T-cell (primary cell): Measurements from ENCODE around the gene SPCS1. TPM values are rescaled to one million over a fixed set of nuclear protein-coding genes. Genes with fewer than 3 reads are reported as not detected.
A peak's percentile ranks its signal among the peaks of the same experiment; 100 is the strongest.

Experiments used
- ATAC-seq, 4 experiments: fragments of 200-7000 bp in 3 of 4; fragments of 150-1000 bp in 1 of 4; cut with Tn5 transposase; replicated peaks in 1 of 4; 1 replicate in 3 of 4; 2 replicates in 1 of 4; pipeline ENCODE4 v1.10.0; 2021; ENCODE audit warnings: moderate library complexity in 3 of 4, mild to moderate bottlenecking in 2 of 4, moderate number of reproducible peaks in 1 of 4
- CTCF ChIA-PET, 2 donors: fragments of 300-600 bp; sonication (Branson Sonifier 250); formaldehyde crosslinking; loops; one replicate each; lab custom pipeline; 2022; ENCODE audit warnings: antibody characterized with exemption in 2 of 2; lab: Charles Lee
- POLR2A ChIA-PET, 2 donors: fragments of 300-600 bp; sonication (Branson Sonifier 250); formaldehyde crosslinking; loops; one replicate each; lab custom pipeline; 2022; ENCODE audit warnings: antibody characterized with exemption in 2 of 2; lab: Charles Lee
- DNase-seq, 35 experiments: peaks; one replicate each; pipeline versions ENCODE4 v3.0.0 to v3.0.0-alpha.2; 2013 to 2023
- H3K27ac ChIP-seq: one replicate; pipeline ENCODE4 v1.5.1; 2013; ENCODE audit warnings: low read length
- H3K27me3 ChIP-seq, 2 experiments: replicated peaks in 1 of 2; 1 replicate in 1 of 2; 2 replicates in 1 of 2; pipeline versions ENCODE4 v1.6.1 to v1.7.0; 2013; ENCODE audit warnings: low read length in 1 of 2, mixed read lengths in 1 of 2; ENCODE audit not compliant: control insufficient read depth in 2 of 2, insufficient read depth in 2 of 2; ENCODE audit errors: extremely low read depth in 1 of 2
- H3K36me3 ChIP-seq, 2 donors: 1 replicate in 1 of 2; 2 replicates in 1 of 2; pipeline versions ENCODE4 v1.6.1 to v1.7.0; 2013; ENCODE audit warnings: low read length in 1 of 2; ENCODE audit not compliant: control insufficient read depth in 2 of 2, insufficient read depth in 1 of 2; ENCODE audit errors: extremely low read depth in 1 of 2
- H3K4me1 ChIP-seq, 2 experiments: 1 replicate in 1 of 2; 2 replicates in 1 of 2; pipeline versions ENCODE4 v1.6.1 to v1.7.0; 2013; ENCODE audit warnings: low read length in 2 of 2, mixed read lengths in 1 of 2; ENCODE audit not compliant: insufficient read depth in 2 of 2, control insufficient read depth in 1 of 2; ENCODE audit errors: extremely low read depth in 1 of 2
- H3K4me3 ChIP-seq, 2 donors: 1 replicate in 1 of 2; 2 replicates in 1 of 2; pipeline versions ENCODE4 v1.5.1 to v1.7.0; 2013; ENCODE audit warnings: mild to moderate bottlenecking in 2 of 2, low read length in 1 of 2, moderate library complexity in 1 of 2; ENCODE audit not compliant: control insufficient read depth in 1 of 2; ENCODE audit errors: extremely low read depth in 1 of 2
- H3K9me3 ChIP-seq: 2 replicates; pipeline ENCODE4 v1.7.0; 2013
- H3K27ac Mint-ChIP-seq, 2 donors: one replicate each; pipeline ENCODE4 v1.8.0; 2020 to 2021; ENCODE audit warnings: mild to moderate bottlenecking in 2 of 2, mixed read lengths in 2 of 2
- H3K27me3 Mint-ChIP-seq, 2 donors: one replicate each; pipeline ENCODE4 v1.8.0; 2021 to 2022; ENCODE audit warnings: mixed read lengths in 2 of 2
- H3K36me3 Mint-ChIP-seq: one replicate; pipeline ENCODE4 v1.8.0; 2021; ENCODE audit warnings: mixed read lengths
- H3K4me1 Mint-ChIP-seq, 3 donors: one replicate each; pipeline ENCODE4 v1.8.0; 2020 to 2022; ENCODE audit warnings: mixed read lengths in 3 of 3, mild to moderate bottlenecking in 1 of 3
- H3K4me3 Mint-ChIP-seq, 3 donors: one replicate each; pipeline ENCODE4 v1.8.0; 2020 to 2022; ENCODE audit warnings: mild to moderate bottlenecking in 3 of 3, mixed read lengths in 3 of 3, moderate library complexity in 3 of 3
- H3K9me3 Mint-ChIP-seq, 3 donors: one replicate each; pipeline ENCODE4 v1.8.0; 2020 to 2022; ENCODE audit warnings: mixed read lengths in 3 of 3
- WGBS: methylation state at CpG from one replicate; pipeline ENCODE4 v1.1.5; 2013; ENCODE audit warnings: missing lambda C conversion rate; ENCODE audit not compliant: insufficient coverage; 5-methylcytosine and 5-hydroxymethylcytosine counted together
- total RNA-seq, 35 experiments: library from RNA in 6 of 35; stranded (reverse) in 6 of 35; fragments of 120-200 nt in 1 of 35; gene quantifications; one replicate each; pipeline versions ENCODE4 v1.2.1 to v1.2.4 and lab custom pipeline; 2013 to 2026

The SPCS1 gene
- total RNA-seq = 10 to 100 TPM; 61.8 to 85.8 (median 81.3) TPM
- 73.9 TPM for total RNA-seq (2013)
- 43.6 to 118 (median 56.7) reads per million in 29 experiments for total RNA-seq (lab: John Stamatoyannopoulos, UW)

DNA sequence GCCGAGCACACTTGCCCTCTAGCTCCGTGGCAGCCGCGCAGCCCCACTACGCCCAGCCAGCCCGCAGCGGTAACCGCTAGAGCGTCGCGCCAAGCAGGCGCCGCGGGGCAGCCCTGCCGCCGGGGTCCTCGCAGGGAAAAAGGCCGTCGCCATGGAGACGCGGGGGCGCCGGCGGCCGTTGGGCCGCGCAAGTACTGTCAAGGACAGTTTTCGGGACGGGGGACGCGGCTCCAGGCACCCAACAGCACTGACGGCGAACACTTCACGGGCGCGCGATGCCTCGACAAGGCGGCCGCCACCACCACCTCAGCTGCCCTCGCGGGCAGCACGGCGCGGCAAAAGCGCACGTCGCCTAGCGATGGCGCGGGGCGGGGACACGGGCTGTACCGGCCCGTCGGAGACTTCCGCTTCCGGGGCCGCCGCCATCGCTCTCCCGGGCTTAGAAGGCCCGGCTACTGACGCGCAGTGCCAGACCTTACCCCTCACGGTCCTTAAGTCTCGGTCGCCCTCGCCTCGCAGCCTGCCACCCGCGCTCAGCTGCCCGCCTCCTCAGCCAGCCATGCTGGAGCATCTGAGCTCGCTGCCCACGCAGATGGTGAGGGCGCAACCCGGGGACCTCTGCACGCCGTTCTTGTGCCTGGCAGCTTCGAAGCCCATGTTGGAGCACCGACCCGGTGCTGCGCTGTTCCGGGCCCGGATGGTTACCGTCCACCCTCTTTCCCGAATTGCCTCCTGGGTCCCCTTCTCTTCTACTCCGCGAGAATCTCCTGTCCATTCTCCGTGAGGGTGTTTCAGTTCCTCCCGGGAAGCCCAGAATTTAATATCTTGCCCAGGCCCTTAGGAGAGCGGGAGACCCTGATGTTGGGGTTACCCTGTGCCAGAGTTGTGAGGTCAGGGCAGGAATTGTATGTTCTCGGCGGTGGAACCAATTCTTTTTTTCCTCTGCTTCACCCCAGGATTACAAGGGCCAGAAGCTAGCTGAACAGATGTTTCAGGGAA lies at the start of gene SPCS1, which contains the start of gene GLT8D1:
TSS of gene SPCS1 (plus strand) at position 419 of the 999 bp plus-strand sequence. CDS start at position 560, 141 bp downstream.
TSS of gene GLT8D1 (minus strand) at position 104 of the 999 bp plus-strand sequence. CDS start 5,331 bp downstream, outside the sequence.
- ChIA-PET POLR2A (interaction anchor here (0.9 to 1.2 kb wide), 2 partner anchors 17 to 20 kb away, joined by 3 to 4 read pairs; partner anchors contain the start of gene GNL3 (in 1 of the 2)), CTCF (no interaction called here)
- DNase-seq (peak; percentile 71 to 93 (median 82)), ATAC-seq (peak; percentile 92)
- H3K27me3 Mint-ChIP-seq = no peaks in the 10 kb centered on the region
- Histone ChIP-seq H3K4me3 (peak within 1 kb of the TSS; percentile 92 to 96), H3K9me3 (no peaks in the 10 kb centered on the region), H3K27me3 (no peaks in the 10 kb centered on the region), H3K36me3 (peaks cover 0 to 22% of the 10 kb centered on the region in 2 donors), H3K4me1 (peaks cover 19 to 34% of the 10 kb centered on the region in 2 experiments), H3K27ac (peak within 1 kb of the TSS; percentile 76)
- peak within 1 kb of the TSS; percentile 91 to 95 for H3K27ac Mint-ChIP-seq
- WGBS = under 1% methylated on average over 85 of the region's 94 CpGs
- peak within 1 kb of the TSS; percentile 91 to 96 (median 92) for H3K4me3 Mint-ChIP-seq
- H3K9me3 Mint-ChIP-seq = no peaks in the 10 kb centered on the region
- H3K36me3 Mint-ChIP-seq = peaks cover 10% of the 10 kb centered on the region
- peaks cover 18 to 39% (median 39%) of the 10 kb centered on the region in 3 donors for H3K4me1 Mint-ChIP-seq

DNA sequence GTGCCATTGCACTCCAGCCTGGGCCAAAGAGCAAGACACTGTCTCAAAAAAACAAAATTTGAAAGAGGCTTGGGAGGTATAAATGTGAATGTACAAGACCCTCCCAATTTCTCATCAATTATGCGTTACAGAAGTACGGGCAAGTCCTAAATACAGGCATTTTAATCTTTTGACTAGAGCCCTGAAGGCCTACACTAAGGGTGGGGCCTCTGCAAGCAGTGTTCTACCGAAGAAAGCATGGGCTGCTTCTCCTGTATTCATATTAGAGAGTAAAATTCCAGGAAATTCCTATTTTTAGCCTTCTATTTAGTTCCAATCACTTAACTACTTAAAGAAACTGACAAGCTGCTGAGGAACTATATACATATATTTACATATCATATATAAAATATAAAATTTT lies 45.9 kb upstream of the SPCS1 start:
- no peaks in the 10 kb centered on the region for H3K9me3 ChIP-seq
- Mint-ChIP-seq H3K27me3 (no peaks in the 10 kb centered on the region), H3K36me3 (peaks cover 44% of the 10 kb centered on the region), H3K9me3 (no peaks in the 10 kb centered on the region), H3K4me3 (no peak overlapping the region), H3K27ac (no peak overlapping the region), H3K4me1 (peaks cover 0 to 10% (median 0%) of the 10 kb centered on the region in 3 donors)
- no peaks in the 10 kb centered on the region for H3K4me1 ChIP-seq
- ChIA-PET POLR2A (interaction anchor here in 1 of 2 donors (0.7 kb wide), 1 partner anchor 23 kb away, joined by 3 read pairs; no protein-coding TSS in a partner anchor), CTCF (no interaction called here)
- H3K36me3 ChIP-seq = peaks cover 0 to 68% of the 10 kb centered on the region in 2 donors
- WGBS = no CpG with 5 or more reads among the region's 3 CpGs
- H3K27ac ChIP-seq = no peak overlapping the region
- H3K4me3 ChIP-seq = no peak overlapping the region
- no peaks in the 10 kb centered on the region for H3K27me3 ChIP-seq
- no peak for DNase-seq
- ATAC-seq = no peak

DNA sequence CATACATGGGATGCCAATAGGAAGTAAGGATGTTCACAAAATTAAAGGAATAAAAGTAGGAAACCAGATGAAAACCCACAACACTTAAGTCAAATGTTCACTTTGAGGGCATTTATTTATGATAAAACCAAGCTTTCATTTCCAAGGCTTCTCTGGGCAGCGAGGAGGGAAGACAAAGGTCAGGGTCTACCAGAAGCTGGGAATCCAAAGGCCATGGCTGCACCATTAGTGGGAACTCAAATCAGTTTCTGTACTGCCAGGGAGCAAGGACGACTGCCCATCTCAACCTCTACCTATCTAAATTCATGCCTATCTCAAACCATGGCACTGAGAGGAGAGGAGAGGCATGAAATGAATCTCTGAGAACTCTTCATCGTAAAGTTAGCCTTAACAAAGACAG lies 42.8 kb upstream of the SPCS1 start:
- H3K27me3 Mint-ChIP-seq = no peaks in the 10 kb centered on the region
- DNase-seq (no peak), ATAC-seq (no peak)
- H3K4me1 ChIP-seq = no peaks in the 10 kb centered on the region
- H3K36me3 ChIP-seq = peaks cover 0 to 60% of the 10 kb centered on the region in 2 donors
- H3K27ac ChIP-seq = no peak overlapping the region
- ChIA-PET CTCF (no interaction called here), POLR2A (interaction anchor here in 1 of 2 donors (0.7 kb wide), 1 partner anchor 8 kb away, joined by 4 read pairs; no protein-coding TSS in a partner anchor)
- no peaks in the 10 kb centered on the region for H3K9me3 Mint-ChIP-seq
- H3K4me3 ChIP-seq = no peak overlapping the region
- H3K9me3 ChIP-seq = no peaks in the 10 kb centered on the region
- H3K36me3 Mint-ChIP-seq = peaks cover 38% of the 10 kb centered on the region
- no peak overlapping the region for H3K4me3 Mint-ChIP-seq
- no peak overlapping the region for H3K27ac Mint-ChIP-seq
- 100% methylated on average over 1 of the region's 3 CpGs for WGBS
- peaks cover 0 to 10% (median 3%) of the 10 kb centered on the region in 3 donors for H3K4me1 Mint-ChIP-seq
- H3K27me3 ChIP-seq = no peaks in the 10 kb centered on the region

DNA sequence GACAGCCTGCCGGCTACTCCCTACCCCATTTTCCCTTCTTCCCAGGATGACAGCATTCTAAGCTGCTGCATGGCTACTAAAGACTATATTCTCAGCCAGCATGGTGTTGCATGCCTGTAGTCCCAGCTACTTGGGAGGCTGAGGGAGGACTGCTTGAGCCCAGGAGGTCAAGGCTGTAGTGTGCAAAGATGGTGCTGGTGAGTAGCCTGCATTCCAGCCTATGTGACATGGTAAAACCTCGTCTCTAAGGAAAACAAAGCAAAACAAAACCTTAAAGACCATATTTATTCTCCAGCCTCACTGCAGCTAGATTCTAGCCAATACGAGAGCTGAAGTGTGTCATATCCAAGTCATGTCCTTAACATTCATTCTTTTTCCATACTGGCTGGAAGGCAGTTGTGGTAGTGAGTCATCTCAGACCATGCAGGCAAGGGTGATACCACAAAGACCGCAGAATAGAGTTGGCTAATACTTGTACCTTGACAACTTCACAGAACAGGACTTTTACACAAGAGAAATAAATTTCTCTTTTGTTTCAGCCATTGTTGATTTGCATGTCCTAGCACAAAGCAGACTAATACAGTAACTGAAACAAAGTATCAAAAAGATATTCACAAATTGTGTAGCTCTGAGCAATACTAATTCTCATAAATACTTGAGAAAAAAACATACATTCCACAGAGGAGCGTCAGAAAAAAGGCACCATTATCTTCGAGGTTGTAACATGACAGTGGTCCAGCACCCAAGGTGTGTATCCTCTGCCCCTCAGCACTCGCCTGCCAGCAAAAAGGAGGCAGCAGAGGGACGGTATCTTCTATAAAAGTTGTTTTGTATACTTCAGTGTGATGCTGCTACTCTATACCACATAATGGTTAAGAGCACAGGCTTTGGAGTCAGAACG lies 35.0 kb upstream of the SPCS1 start:
- Histone ChIP-seq H3K36me3 (peaks cover 13 to 48% of the 10 kb centered on the region in 2 donors), H3K4me1 (peaks cover 0 to 9% of the 10 kb centered on the region in 2 experiments), H3K9me3 (no peaks in the 10 kb centered on the region), H3K27ac (peak overlapping the region; percentile 49), H3K4me3 (no peak overlapping the region), H3K27me3 (no peaks in the 10 kb centered on the region)
- WGBS = 33% methylated on average over 1 of the region's 9 CpGs
- Mint-ChIP-seq H3K4me1 (peaks cover 27 to 34% (median 30%) of the 10 kb centered on the region in 3 donors), H3K9me3 (no peaks in the 10 kb centered on the region), H3K36me3 (peaks cover 39% of the 10 kb centered on the region), H3K27ac (peak overlapping the region; percentile 80 to 81), H3K27me3 (no peaks in the 10 kb centered on the region), H3K4me3 (peak overlapping the region in 1 of 3 donors; percentile 42)
- ChIA-PET POLR2A (interaction anchor here in 1 of 2 donors (0.5 kb wide), 1 partner anchor 8 kb away, joined by 4 read pairs; no protein-coding TSS in a partner anchor), CTCF (no interaction called here)
- DNase-seq (peak in 2 of 35 experiments; percentile 11 to 51), ATAC-seq (peak; percentile 34 to 69 (median 60))

DNA sequence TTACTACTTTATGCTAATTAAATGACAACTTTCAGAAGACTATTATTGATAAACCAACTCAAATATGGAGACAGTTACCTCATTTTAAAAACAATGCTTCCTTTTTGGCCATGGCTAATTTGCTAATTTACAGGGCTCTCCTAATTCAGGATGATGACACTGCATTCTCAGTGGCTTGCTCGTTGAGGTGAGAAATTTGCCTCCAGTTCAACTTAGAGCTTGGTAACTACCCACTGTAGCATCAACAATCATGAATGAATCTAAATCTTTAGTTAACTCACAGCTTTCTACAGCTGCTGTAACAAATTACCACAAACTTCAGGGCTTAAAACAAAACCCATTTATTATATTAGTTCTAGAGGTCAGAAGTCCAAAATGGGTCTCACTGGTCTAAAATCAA lies 34.2 kb upstream of the SPCS1 start:
- no peak for ATAC-seq
- H3K27ac ChIP-seq = no peak overlapping the region
- no peaks in the 10 kb centered on the region for H3K9me3 Mint-ChIP-seq
- peaks cover 46% of the 10 kb centered on the region for H3K36me3 Mint-ChIP-seq
- H3K27me3 ChIP-seq = no peaks in the 10 kb centered on the region
- peaks cover 17 to 51% of the 10 kb centered on the region in 2 donors for H3K36me3 ChIP-seq
- WGBS = no CpG with 5 or more reads among the region's 1 CpG
- no peaks in the 10 kb centered on the region for H3K27me3 Mint-ChIP-seq
- no peak overlapping the region for H3K4me3 Mint-ChIP-seq
- peak overlapping the region; percentile 67 to 80 for H3K27ac Mint-ChIP-seq
- ChIA-PET POLR2A (no interaction called here), CTCF (no interaction called here)
- H3K4me3 ChIP-seq = no peak overlapping the region
- no peak for DNase-seq
- no peaks in the 10 kb centered on the region for H3K9me3 ChIP-seq
- peaks cover 27 to 36% (median 34%) of the 10 kb centered on the region in 3 donors for H3K4me1 Mint-ChIP-seq
- peaks cover 0 to 9% of the 10 kb centered on the region in 2 experiments for H3K4me1 ChIP-seq
